Epithelial cell of esophagus (primary cell): Measurements from ENCODE around the gene LARP4B.

Experiments
- DNase-seq: peaks from one replicate; pipeline ENCODE4 v3.0.0; 2010; ENCODE audit warnings: low read depth
- H3K4me3 ChIP-seq: 2 replicates; pipeline ENCODE4 v1.5.1; 2011; ENCODE audit warnings: mild to moderate bottlenecking, low read length, control low read depth
- TF ChIP-seq, protein P1 (sequence below): IDR thresholded peaks from 2 replicates; pipeline ENCODE4 v1.5.1; 2011; ENCODE audit warnings: low read depth, mild to moderate bottlenecking, low read length, control low read depth, inconsistent platforms; ENCODE audit not compliant: insufficient read depth; ENCODE audit errors: missing control alignments

Gene LARP4B

GRCh38 chr10:841535-841934, 90.0 kb downstream of the LARP4B start:
- H3K4me3 ChIP-seq = no peak overlapping the region
- TF ChIP-seq, protein P1, sequence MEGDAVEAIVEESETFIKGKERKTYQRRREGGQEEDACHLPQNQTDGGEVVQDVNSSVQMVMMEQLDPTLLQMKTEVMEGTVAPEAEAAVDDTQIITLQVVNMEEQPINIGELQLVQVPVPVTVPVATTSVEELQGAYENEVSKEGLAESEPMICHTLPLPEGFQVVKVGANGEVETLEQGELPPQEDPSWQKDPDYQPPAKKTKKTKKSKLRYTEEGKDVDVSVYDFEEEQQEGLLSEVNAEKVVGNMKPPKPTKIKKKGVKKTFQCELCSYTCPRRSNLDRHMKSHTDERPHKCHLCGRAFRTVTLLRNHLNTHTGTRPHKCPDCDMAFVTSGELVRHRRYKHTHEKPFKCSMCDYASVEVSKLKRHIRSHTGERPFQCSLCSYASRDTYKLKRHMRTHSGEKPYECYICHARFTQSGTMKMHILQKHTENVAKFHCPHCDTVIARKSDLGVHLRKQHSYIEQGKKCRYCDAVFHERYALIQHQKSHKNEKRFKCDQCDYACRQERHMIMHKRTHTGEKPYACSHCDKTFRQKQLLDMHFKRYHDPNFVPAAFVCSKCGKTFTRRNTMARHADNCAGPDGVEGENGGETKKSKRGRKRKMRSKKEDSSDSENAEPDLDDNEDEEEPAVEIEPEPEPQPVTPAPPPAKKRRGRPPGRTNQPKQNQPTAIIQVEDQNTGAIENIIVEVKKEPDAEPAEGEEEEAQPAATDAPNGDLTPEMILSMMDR = no peak
- no peak for DNase-seq

DNA sequence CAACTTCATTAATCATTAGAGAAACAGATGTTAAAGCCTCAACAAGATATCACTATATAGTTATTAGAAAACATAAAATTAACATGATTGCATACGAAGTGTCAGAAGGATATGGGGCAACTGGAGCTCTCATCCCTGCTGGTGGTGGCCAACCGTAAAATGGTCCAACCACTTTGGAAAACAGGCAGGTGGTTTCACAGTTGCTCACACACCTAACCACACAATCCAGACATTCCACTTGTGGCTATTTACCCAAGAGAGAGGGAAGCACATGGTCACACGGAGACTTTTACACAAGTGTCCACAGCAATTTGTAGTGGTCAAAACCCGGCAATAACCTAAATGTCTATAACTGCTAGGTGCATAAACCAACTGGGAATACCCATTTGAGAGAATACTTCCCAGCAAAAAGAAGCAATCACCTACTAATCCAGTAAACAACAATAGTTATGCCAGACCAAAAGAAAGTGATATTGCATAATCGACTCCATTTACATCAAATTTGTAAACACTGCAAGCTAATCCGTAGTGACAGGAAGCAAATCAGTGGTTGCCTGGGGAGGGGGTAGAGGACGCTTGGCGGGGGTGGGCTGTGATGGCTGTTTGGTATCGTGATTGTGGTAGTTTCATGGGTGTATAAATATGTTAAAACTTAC, 91.8 kb downstream of the LARP4B start:
- no peak overlapping the region for H3K4me3 ChIP-seq
- TF ChIP-seq, protein P1 = no peak
- no peak for DNase-seq

GRCh38 chr10:836782-837181, 94.7 kb downstream of the LARP4B start:
- no peak for DNase-seq
- no peak overlapping the region for H3K4me3 ChIP-seq
- TF ChIP-seq, protein P1 = no peak

DNA sequence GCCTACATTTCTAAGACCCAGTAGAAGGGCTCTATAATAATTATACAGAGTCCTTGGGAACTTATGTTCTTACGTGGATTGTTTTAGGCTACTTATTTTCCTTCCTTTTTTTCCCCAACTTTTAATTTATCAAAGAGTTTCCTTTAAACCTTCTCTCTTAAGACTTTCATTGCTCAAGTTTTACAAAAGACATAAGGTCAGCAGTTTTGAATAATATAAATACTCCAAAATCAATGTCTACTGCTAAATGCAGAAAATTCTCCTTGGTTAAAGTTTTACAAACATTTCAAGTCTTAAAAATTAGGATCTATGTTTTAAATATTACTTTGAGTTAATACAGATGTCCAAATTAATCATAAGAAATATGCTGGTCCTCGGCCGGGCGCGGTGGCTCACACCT, 97.0 kb downstream of the LARP4B start:
- DNase-seq = no peak
- TF ChIP-seq, protein P1 = no peak
- H3K4me3 ChIP-seq = no peak overlapping the region

DNA sequence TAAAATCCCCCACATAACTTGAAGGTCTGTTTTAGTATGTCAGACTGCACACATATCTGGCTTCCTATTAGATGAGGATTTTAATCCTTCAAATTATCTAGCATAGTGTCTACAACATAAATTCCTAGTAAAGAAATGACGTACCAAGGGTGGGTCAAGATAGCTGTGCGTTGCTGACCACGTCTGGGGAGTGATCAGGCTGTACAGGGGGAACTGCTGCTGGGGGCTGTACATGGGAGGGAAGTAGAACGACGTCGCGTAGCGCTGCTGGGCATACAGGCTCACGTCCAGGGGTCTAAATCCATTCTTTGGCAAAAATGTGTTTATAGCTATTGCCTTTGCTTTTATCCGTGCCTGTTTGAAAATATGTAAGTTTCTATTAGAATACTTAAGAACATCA, 102.3 kb downstream of the LARP4B start:
- TF ChIP-seq, protein P1 = no peak
- no peak overlapping the region for H3K4me3 ChIP-seq
- DNase-seq = no peak

GRCh38 chr10:828191-828590, 103.3 kb downstream of the LARP4B start:
- no peak overlapping the region for H3K4me3 ChIP-seq
- DNase-seq = no peak
- TF ChIP-seq, protein P1 = no peak

GRCh38 chr10:824946-825345, 106.6 kb downstream of the LARP4B start:
- no peak for DNase-seq
- no peak overlapping the region for H3K4me3 ChIP-seq
- TF ChIP-seq, protein P1 = no peak
